MM.1S (cell line): ENCODE results near the gene ZNF888.
"Not testable (repeated sequence)": the region's sequence is repeated elsewhere in the genome, so short reads cannot be mapped to it uniquely, and the experiment has no call there.

Experiments
- DNase-seq: peaks from one replicate; pipeline ENCODE4 v3.0.0-alpha.2; 2015
- H2AFZ ChIP-seq: fragments of 300-600 bp; sonication (generic); 2 replicates; pipeline ENCODE4 v1.6.0; 2016; ENCODE audit warnings: antibody characterized with exemption, low read length
- H3F3A ChIP-seq: fragments of 300-600 bp; sonication (generic); 2 replicates; pipeline ENCODE4 v1.6.1; 2016; ENCODE audit warnings: mild to moderate bottlenecking, antibody characterized with exemption, low read length, moderate library complexity, mixed read lengths; ENCODE audit not compliant: insufficient read depth
- H3K27ac ChIP-seq: fragments of 300-600 bp; sonication (generic); 2 replicates; pipeline ENCODE4 v1.5.1; 2016; ENCODE audit warnings: mild to moderate bottlenecking, low read length
- H3K27me3 ChIP-seq: fragments of 300-600 bp; sonication (generic); replicated peaks from 2 replicates; pipeline ENCODE4 v1.6.0; 2016; ENCODE audit warnings: low read length; ENCODE audit not compliant: insufficient read depth
- H3K36me3 ChIP-seq: fragments of 300-600 bp; sonication (generic); replicated peaks from 2 replicates; pipeline ENCODE4 v1.6.1; 2016; ENCODE audit warnings: mild to moderate bottlenecking, low read length, mixed read lengths; ENCODE audit not compliant: insufficient read depth
- H3K4me1 ChIP-seq: fragments of 300-600 bp; sonication (generic); 2 replicates; pipeline ENCODE4 v1.6.1; 2016; ENCODE audit warnings: low read length, mixed read lengths
- H3K4me2 ChIP-seq: fragments of 300-600 bp; sonication (generic); 2 replicates; pipeline ENCODE4 v1.6.0; 2016; ENCODE audit warnings: low read depth, low read length
- H3K4me3 ChIP-seq: fragments of 300-600 bp; sonication (generic); 2 replicates; pipeline ENCODE4 v1.5.1; 2016; ENCODE audit warnings: low read length, mixed read lengths
- H3K79me2 ChIP-seq: fragments of 300-600 bp; sonication (generic); 2 replicates; pipeline ENCODE4 v1.6.1; 2016; ENCODE audit warnings: mixed run types, low read length, mixed read lengths
- H3K9ac ChIP-seq: fragments of 300-600 bp; sonication (generic); 2 replicates; pipeline ENCODE4 v1.6.1; 2016; ENCODE audit warnings: low read length, mixed read lengths
- H3K9me2 ChIP-seq: fragments of 300-600 bp; sonication (generic); replicated peaks from 2 replicates; pipeline ENCODE4 v1.6.1; 2016; ENCODE audit warnings: mild to moderate bottlenecking, low read length, mixed read lengths; ENCODE audit not compliant: insufficient read depth
- H3K9me3 ChIP-seq: fragments of 300-600 bp; sonication (generic); replicated peaks from 2 replicates; pipeline ENCODE4 v1.6.1; 2016; ENCODE audit warnings: mild to moderate bottlenecking, low read length, mixed read lengths; ENCODE audit not compliant: insufficient read depth
- H4K20me1 ChIP-seq: fragments of 300-600 bp; sonication (generic); 2 replicates; pipeline ENCODE4 v1.6.1; 2016; ENCODE audit warnings: mild to moderate bottlenecking, low read length, moderate library complexity, mixed read lengths; ENCODE audit not compliant: insufficient read depth
- EZH2 ChIP-seq: fragments of 300-600 bp; sonication (generic); optimal IDR thresholded peaks from 2 replicates; pipeline ENCODE3; 2017; ENCODE audit warnings: low read depth, mild to moderate bottlenecking, antibody characterized with exemption, low read length, mixed read lengths
- EZH2phosphoT487 ChIP-seq: fragments of 300-600 bp; sonication (generic); IDR thresholded peaks from 2 replicates; pipeline ENCODE4 v1.6.1; 2018; ENCODE audit warnings: antibody characterized with exemption, low read length
- TF ChIP-seq, protein P1 (sequence below): fragments of 300-600 bp; sonication (generic); IDR thresholded peaks from 2 replicates; pipeline ENCODE4 v1.5.1; 2016; ENCODE audit warnings: antibody characterized with exemption, low read length, mixed read lengths

The ZNF888 gene

GRCh38 chr19:52941941-52942385, 18.7 kb upstream of the ZNF888 start:
- DNase-seq: peak; percentile 8

GRCh38 chr19:52941523-52941922, 18.3 kb upstream of the ZNF888 start:
- Histone ChIP-seq H3K4me2 (peak overlapping the region; percentile 67; the same call in 1 of the 2 replicates), H3K4me3 (peak overlapping the region; percentile 69), H2AFZ (peak overlapping the region; percentile 86; the same call in 1 of the 2 replicates)
- not testable (repeated sequence) for H3K27ac ChIP-seq, H3K36me3 ChIP-seq, H3F3A ChIP-seq, H3K79me2 ChIP-seq, H3K9me2 ChIP-seq, H3K4me1 ChIP-seq, H3K9me3 ChIP-seq, H3K9ac ChIP-seq, H3K27me3 ChIP-seq, DNase-seq, H4K20me1 ChIP-seq

More at GRCh38 chr19:52941941-52942385, 18.7 kb upstream of the ZNF888 start:
- Histone ChIP-seq H3K4me3 (peak overlapping the region; percentile 69), H3K4me2 (peak overlapping the region; percentile 67; the same call in 1 of the 2 replicates), H3K27me3 (no peaks in the 10 kb centered on the region), H3K79me2 (no peaks in the 10 kb centered on the region), H3K9ac (peak overlapping the region; percentile 64), H2AFZ (peak overlapping the region; percentile 86), H3K27ac (no peak overlapping the region), H3K4me1 (no peaks in the 10 kb centered on the region), H3K36me3 (no peaks in the 10 kb centered on the region), H3K9me3 (no peaks in the 10 kb centered on the region), H3F3A (no peaks in the 10 kb centered on the region), H4K20me1 (no peaks in the 10 kb centered on the region), H3K9me2 (no peaks in the 10 kb centered on the region)
- no peak for TF ChIP-seq EZH2
- TF ChIP-seq, protein P1, sequence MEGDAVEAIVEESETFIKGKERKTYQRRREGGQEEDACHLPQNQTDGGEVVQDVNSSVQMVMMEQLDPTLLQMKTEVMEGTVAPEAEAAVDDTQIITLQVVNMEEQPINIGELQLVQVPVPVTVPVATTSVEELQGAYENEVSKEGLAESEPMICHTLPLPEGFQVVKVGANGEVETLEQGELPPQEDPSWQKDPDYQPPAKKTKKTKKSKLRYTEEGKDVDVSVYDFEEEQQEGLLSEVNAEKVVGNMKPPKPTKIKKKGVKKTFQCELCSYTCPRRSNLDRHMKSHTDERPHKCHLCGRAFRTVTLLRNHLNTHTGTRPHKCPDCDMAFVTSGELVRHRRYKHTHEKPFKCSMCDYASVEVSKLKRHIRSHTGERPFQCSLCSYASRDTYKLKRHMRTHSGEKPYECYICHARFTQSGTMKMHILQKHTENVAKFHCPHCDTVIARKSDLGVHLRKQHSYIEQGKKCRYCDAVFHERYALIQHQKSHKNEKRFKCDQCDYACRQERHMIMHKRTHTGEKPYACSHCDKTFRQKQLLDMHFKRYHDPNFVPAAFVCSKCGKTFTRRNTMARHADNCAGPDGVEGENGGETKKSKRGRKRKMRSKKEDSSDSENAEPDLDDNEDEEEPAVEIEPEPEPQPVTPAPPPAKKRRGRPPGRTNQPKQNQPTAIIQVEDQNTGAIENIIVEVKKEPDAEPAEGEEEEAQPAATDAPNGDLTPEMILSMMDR: no peak
- no peak for TF ChIP-seq EZH2phosphoT487

DNA sequence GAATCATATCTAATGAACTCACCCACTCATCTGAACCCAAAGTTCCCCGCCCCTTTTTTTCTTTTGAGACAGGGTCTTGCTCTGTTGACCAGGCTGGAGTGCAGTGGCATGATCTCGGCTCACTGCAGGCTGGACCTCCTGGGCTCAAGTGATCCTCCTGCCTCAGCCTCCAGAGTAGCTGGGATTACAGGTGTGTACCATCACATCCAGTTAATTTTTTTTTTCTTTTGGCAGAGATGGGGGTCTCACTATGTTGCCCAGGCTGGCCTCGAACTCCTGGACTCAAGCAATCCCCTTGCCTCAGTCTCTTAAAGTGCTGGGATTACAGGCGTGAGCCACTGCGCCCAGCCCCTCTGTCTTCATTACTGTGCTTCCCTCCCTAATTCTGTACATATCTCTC, 17.7 kb upstream of the ZNF888 start:
- not testable (repeated sequence) for H3F3A ChIP-seq, H3K4me1 ChIP-seq, H3K4me2 ChIP-seq, DNase-seq, H2AFZ ChIP-seq, H3K79me2 ChIP-seq, H4K20me1 ChIP-seq, H3K9me3 ChIP-seq, H3K36me3 ChIP-seq, H3K9me2 ChIP-seq, H3K4me3 ChIP-seq, H3K27me3 ChIP-seq, H3K9ac ChIP-seq, H3K27ac ChIP-seq

GRCh38 chr19:52938761-52939160, 15.5 kb upstream of the ZNF888 start:
- DNase-seq: no peak
- Histone ChIP-seq H3K4me1 (no peaks in the 10 kb centered on the region), H3K4me2 (no peak overlapping the region), H3K9ac (no peak overlapping the region), H3K27me3 (no peaks in the 10 kb centered on the region), H3K79me2 (no peaks in the 10 kb centered on the region), H3K36me3 (no peaks in the 10 kb centered on the region), H4K20me1 (no peaks in the 10 kb centered on the region), H3K4me3 (no peak overlapping the region), H3K9me2 (no peaks in the 10 kb centered on the region), H3K27ac (no peak overlapping the region), H2AFZ (no peak overlapping the region), H3K9me3 (no peaks in the 10 kb centered on the region), H3F3A (no peaks in the 10 kb centered on the region)
- TF ChIP-seq EZH2phosphoT487: no peak

DNA sequence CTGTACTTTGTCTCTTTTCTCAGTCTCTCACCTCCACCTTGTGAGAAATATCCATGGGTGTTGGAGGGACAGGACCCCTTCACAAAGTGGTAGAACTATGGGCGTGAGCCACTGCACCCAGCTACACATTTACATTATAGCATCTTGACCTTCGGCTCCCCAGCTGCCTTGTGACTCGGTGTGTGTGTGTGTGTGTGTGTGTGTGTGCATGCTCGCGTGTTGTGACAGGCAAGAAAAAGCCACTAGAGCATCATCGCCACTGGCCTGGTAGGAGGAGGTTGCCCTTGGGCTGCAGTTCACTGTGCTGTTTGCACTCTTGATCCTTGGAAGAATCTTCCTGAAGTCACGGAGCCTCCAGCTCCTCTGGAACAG, 13.7 kb upstream of the ZNF888 start:
- no peaks in the 10 kb centered on the region for H4K20me1 ChIP-seq
- TF ChIP-seq EZH2phosphoT487: no peak
- no peak for TF ChIP-seq EZH2
- TF ChIP-seq, protein P1: no peak
- H3K36me3 ChIP-seq: no peaks in the 10 kb centered on the region
- no peak overlapping the region for H3K4me3 ChIP-seq
- H3K79me2 ChIP-seq: no peaks in the 10 kb centered on the region
- H3K4me2 ChIP-seq: no peak overlapping the region
- no peak for DNase-seq
- no peaks in the 10 kb centered on the region for H3F3A ChIP-seq
- H3K27ac ChIP-seq: no peak overlapping the region
- no peaks in the 10 kb centered on the region for H3K9me2 ChIP-seq
- no peaks in the 10 kb centered on the region for H3K27me3 ChIP-seq
- no peaks in the 10 kb centered on the region for H3K4me1 ChIP-seq
- no peaks in the 10 kb centered on the region for H3K9me3 ChIP-seq
- H3K9ac ChIP-seq: no peak overlapping the region
- H2AFZ ChIP-seq: no peak overlapping the region
